RWPE2 (cell line): ENCODE data around the gene ALDH1L1.

Experiments
- ATAC-seq: fragments of 200-7000 bp; cut with Tn5 transposase; 3 replicates; pipeline ENCODE4 v1.9.1; 2021; ENCODE audit warnings: low read depth
- DNase-seq: peaks from one replicate; pipeline ENCODE4 v3.0.0-alpha.2; 2020; ENCODE audit warnings: low spot score
- H3K27ac ChIP-seq: fragments of 450-650 bp; 2 replicates; pipeline ENCODE4 v1.5.1; 2017; ENCODE audit warnings: mild to moderate bottlenecking; ENCODE audit not compliant: poor library complexity, severe bottlenecking
- H3K27me3 ChIP-seq: fragments of 250-450 bp; sonication (Bioruptor Pico); 2 replicates; pipeline ENCODE4 v1.5.1; 2021; ENCODE audit warnings: mild to moderate bottlenecking, moderate library complexity; ENCODE audit not compliant: insufficient read depth, poor library complexity, severe bottlenecking
- H3K36me3 ChIP-seq: fragments of 250-450 bp; sonication (Bioruptor Pico); 2 replicates; pipeline ENCODE4 v1.5.1; 2020; ENCODE audit warnings: low read depth, mild to moderate bottlenecking, moderate library complexity
- H3K4me1 ChIP-seq: fragments of 250-450 bp; sonication (Bioruptor Pico); 2 replicates; pipeline ENCODE4 v1.5.1; 2021; ENCODE audit warnings: mild to moderate bottlenecking, moderate library complexity; ENCODE audit not compliant: insufficient read depth, poor library complexity, severe bottlenecking
- H3K4me3 ChIP-seq: fragments of 250-450 bp; sonication (Bioruptor Pico); 2 replicates; pipeline ENCODE4 v1.5.1; 2021; ENCODE audit warnings: mild to moderate bottlenecking, moderate library complexity; ENCODE audit not compliant: severe bottlenecking
- H3K9me3 ChIP-seq: fragments of 250-450 bp; sonication (Bioruptor Pico); 2 replicates; pipeline ENCODE4 v1.5.1; 2021; ENCODE audit warnings: mild to moderate bottlenecking, moderate library complexity; ENCODE audit not compliant: severe bottlenecking
- TF ChIP-seq, protein P1 (sequence below): fragments of 450-650 bp; IDR thresholded peaks from one replicate; pipeline ENCODE4 v1.5.1; 2017; ENCODE audit warnings: mild to moderate bottlenecking, moderate library complexity; ENCODE audit not compliant: poor library complexity, severe bottlenecking

Gene ALDH1L1

DNA sequence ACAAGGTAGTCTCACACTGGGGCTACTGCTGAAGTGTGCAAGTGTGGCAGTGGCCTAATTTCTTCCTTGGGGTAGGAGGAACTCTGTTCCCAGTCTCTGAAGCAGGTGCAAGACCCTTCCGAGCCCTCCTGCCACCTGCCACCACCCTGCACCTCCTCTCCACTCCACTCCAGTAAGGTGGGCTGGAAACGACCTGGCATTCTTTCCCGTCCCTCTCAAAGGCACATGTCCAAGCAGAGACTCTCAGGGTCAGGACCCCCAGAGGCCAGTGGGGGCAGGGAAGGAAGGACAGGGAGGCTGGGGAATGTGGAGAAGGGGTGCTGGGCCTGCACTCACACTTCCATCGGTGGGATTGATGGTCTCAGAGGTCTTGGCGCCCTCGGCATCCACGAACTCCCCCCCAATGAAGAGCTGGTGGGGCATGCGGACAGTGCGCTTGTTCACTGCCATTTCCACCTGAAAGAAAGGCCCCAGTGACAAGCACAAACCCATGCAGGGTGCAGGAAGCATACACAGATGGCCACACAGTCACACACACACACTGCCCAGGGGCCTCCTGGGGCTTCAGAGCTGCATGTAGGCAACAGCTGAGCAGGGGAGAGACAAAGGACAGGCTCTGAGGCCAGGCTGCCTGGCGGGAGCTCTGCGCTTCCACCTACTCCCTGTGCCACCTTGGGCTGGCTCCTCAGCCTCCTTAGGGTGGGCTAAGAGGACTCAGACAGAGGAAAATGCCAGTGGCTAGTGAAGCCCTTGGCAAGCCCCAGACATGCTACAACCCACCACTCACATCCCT lies 43.8 kb downstream of the ALDH1L1 start:
- TF ChIP-seq, protein P1, sequence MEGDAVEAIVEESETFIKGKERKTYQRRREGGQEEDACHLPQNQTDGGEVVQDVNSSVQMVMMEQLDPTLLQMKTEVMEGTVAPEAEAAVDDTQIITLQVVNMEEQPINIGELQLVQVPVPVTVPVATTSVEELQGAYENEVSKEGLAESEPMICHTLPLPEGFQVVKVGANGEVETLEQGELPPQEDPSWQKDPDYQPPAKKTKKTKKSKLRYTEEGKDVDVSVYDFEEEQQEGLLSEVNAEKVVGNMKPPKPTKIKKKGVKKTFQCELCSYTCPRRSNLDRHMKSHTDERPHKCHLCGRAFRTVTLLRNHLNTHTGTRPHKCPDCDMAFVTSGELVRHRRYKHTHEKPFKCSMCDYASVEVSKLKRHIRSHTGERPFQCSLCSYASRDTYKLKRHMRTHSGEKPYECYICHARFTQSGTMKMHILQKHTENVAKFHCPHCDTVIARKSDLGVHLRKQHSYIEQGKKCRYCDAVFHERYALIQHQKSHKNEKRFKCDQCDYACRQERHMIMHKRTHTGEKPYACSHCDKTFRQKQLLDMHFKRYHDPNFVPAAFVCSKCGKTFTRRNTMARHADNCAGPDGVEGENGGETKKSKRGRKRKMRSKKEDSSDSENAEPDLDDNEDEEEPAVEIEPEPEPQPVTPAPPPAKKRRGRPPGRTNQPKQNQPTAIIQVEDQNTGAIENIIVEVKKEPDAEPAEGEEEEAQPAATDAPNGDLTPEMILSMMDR: no peak
- no peaks in the 10 kb centered on the region for H3K9me3 ChIP-seq
- no peaks in the 10 kb centered on the region for H3K36me3 ChIP-seq
- H3K27ac ChIP-seq: no peak overlapping the region
- no peaks in the 10 kb centered on the region for H3K4me1 ChIP-seq
- no peak for DNase-seq
- no peak overlapping the region for H3K4me3 ChIP-seq
- peaks cover 17% of the 10 kb centered on the region for H3K27me3 ChIP-seq
- ATAC-seq: no peak

DNA sequence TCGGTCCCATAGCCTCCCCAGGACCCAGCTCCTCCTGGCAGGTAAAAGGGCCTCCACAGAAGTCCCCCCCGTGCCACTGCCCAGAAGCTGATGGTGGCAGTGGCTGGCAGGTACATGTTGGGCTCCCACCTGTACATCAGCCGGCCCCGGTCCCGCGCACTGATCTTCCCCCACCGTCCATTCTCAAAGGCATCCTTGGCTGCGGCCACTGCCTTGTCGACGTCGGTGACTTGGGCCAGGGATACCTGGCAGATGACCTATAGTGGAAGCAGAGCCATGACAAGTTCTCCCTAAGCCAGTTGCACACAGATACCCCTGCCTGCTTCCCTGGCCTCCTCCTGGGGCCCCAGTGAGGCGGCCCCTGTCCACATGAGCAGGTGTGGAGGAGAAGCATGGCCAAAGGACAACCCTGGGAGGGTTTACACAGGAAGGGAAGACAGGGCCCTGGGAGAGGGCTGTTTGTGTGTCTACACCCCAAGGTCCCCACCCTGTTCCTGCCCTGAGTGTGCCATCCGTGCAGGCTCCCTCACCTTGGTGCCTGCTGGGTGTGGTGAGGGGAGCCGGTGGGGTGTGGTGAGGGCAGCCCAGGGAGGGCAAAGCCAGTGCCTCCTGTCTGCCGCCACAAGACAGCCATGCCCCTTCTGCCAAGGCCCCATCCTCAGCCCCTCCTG lies 44.8 kb downstream of the ALDH1L1 start:
- peak; percentile 49 for DNase-seq
- TF ChIP-seq, protein P1: no peak
- ATAC-seq: no peak

DNA sequence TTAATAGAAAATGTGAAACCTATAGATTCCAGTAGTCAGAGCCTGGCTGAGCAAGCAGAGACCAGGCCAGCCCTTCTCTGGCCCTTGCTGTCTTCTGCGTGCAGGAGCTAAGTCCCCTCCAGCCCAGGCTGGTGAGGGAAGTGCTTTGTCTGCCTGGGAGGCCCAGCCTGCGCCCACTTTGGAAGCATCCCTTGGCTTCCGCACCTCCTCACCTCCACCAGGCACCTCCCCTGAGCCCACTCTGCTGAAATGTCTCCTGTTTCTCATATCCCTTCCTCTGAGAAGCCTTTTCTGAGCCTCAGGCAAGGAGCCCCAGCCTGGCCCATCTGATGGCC lies 45.3 kb downstream of the ALDH1L1 start:
- no peaks in the 10 kb centered on the region for H3K9me3 ChIP-seq
- H3K36me3 ChIP-seq: no peaks in the 10 kb centered on the region
- no peak for ATAC-seq
- H3K4me3 ChIP-seq: no peak overlapping the region
- peaks cover 12% of the 10 kb centered on the region for H3K27me3 ChIP-seq
- TF ChIP-seq, protein P1: no peak
- no peak overlapping the region for H3K27ac ChIP-seq
- no peaks in the 10 kb centered on the region for H3K4me1 ChIP-seq
- DNase-seq: no peak

More for the DNA sequence above, 44.8 kb downstream of the ALDH1L1 start:
- Histone ChIP-seq H3K36me3 (no peaks in the 10 kb centered on the region), H3K9me3 (no peaks in the 10 kb centered on the region), H3K27ac (no peak overlapping the region), H3K4me3 (no peak overlapping the region), H3K4me1 (no peaks in the 10 kb centered on the region), H3K27me3 (peaks cover 17% of the 10 kb centered on the region)

DNA sequence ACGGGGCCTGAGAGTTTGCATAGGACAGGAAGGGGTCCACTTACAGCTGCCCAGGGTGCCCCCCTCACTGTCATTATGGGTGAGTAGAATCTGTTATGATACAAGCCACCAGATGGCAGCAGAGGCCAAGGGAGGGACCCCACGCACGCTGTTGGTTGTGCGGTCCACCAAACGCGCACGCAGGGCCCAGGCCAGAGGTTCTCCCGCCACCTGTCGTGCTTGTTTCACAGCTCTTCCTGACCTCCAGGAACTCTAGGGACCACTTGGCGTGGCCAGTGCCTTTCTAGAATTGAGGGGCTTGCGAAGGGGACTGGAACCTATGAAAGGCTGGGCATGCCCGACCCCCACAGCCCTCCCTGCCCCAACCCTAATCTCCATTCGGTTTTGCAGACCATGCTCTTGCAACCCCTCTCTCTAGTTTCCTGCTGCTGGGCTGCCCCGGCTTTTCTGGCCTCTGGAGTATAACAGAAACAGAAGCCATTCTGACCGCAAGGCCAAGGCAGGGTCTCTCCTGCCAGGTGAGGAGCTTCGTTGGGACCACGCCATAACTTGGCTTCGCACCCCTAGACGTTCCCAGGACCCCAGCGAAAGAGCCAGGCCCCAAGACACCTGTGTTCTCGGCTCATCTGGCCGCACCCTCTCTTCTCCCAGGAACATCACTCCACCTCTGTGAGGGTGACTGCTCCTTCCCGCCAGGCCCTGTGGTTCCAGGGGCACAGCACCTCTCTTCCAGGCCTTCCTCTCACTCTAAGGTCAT lies 46.0 kb downstream of the ALDH1L1 start:
- Histone ChIP-seq H3K27me3 (peaks cover 6% of the 10 kb centered on the region), H3K36me3 (no peaks in the 10 kb centered on the region), H3K9me3 (no peaks in the 10 kb centered on the region), H3K4me3 (no peak overlapping the region), H3K27ac (no peak overlapping the region), H3K4me1 (no peaks in the 10 kb centered on the region)
- ATAC-seq: peak; percentile 70
- TF ChIP-seq, protein P1: peak; percentile 83
- peak; percentile 58 for DNase-seq
